ENCODE measurements around the gene FAM184B. TPM values are rescaled to one million over a fixed set of nuclear protein-coding genes. Genes with fewer than 3 reads are reported as not detected.

FAM184B gene
- total RNA-seq, 1 experiment from 2014 or later, result 0.47 TPM

DNA sequence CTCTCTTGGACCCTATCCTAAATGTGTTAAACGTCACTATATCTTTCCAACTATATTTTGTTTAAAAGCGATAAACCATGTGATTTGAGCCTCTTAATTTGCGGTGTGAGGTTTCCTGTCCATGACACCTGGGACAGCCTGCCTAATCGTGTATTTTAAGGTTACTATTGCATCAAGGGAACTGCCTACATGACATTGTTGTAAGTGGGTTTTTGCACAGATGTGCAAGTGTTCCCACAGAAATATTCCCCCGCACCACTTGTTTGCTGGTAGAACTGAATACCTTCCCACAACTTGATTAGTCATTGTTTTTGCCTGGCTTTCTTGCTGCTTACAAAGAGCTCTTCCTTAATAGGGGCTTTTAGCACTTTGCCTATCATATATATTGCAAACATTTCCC lies 5.1 kb upstream of the FAM184B start:
- Histone ChIP-seq H3K4me3 (ENCODE audit: low read length) (no peak overlapping the region), H4K20me1 (ENCODE audit: low read length) (no peaks in the 10 kb centered on the region), H3K79me2 (ENCODE audit: low read length) (no peaks in the 10 kb centered on the region), H3K4me1 (ENCODE audit: insufficient read depth, low read length) (peaks cover 31% of the 10 kb centered on the region), H2AFZ (ENCODE audit: low read length) (no peak overlapping the region), H3K9ac (ENCODE audit: low read length) (no peak overlapping the region), H3K36me3 (ENCODE audit: low read depth, low read length) (no peaks in the 10 kb centered on the region), H3K9me3 (ENCODE audit: low read length) (no peaks in the 10 kb centered on the region), H3K27ac (ENCODE audit: low read length) (peak overlapping the region; percentile 44; the same call in 1 of the 2 replicates), H3K4me2 (ENCODE audit: low read length) (peak overlapping the region; percentile 41), H3K27me3 (ENCODE audit: low read length) (no peaks in the 10 kb centered on the region), H3K9me2 (replicated peaks; ENCODE audit: low read length) (no peaks in the 10 kb centered on the region), H3F3A (ENCODE audit: low read length, unreplicated experiment) (no peaks in the 10 kb centered on the region)
- TF ChIP-seq, protein P1, sequence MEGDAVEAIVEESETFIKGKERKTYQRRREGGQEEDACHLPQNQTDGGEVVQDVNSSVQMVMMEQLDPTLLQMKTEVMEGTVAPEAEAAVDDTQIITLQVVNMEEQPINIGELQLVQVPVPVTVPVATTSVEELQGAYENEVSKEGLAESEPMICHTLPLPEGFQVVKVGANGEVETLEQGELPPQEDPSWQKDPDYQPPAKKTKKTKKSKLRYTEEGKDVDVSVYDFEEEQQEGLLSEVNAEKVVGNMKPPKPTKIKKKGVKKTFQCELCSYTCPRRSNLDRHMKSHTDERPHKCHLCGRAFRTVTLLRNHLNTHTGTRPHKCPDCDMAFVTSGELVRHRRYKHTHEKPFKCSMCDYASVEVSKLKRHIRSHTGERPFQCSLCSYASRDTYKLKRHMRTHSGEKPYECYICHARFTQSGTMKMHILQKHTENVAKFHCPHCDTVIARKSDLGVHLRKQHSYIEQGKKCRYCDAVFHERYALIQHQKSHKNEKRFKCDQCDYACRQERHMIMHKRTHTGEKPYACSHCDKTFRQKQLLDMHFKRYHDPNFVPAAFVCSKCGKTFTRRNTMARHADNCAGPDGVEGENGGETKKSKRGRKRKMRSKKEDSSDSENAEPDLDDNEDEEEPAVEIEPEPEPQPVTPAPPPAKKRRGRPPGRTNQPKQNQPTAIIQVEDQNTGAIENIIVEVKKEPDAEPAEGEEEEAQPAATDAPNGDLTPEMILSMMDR (conservative IDR thresholded peaks at IDR 0.05; ENCODE audit: low read depth, low read length), result no peak
- TF ChIP-seq EZH2 (IDR thresholded peaks at IDR 0.05; ENCODE audit: low read length, unreplicated experiment) (no peak), EZH2phosphoT487 (IDR thresholded peaks at IDR 0.05; ENCODE audit: borderline replicate concordance, low read length) (no peak)
- intact Hi-C loops (cut with micrococcal nuclease), result no loop called here
- ATAC-seq (no peak), DNase-seq (peak; percentile 23)
- POLR2A ChIA-PET (ENCODE audit: unreplicated experiment), result no interaction called here
- CTCF ChIA-PET, result interaction anchor here (0.5 kb wide), 1 partner anchor 177 kb away, joined by 3 read pairs; no protein-coding TSS in a partner anchor
- no TSS peak for BruUV-seq (replicated peaks)

- H3K9me2 ChIP-seq (replicated peaks; ENCODE audit: low read length), result no peaks in the 10 kb centered on the region
- ChIA-PET CTCF (interaction anchor here (0.5 kb wide), 1 partner anchor 176 kb away, joined by 3 read pairs; no protein-coding TSS in a partner anchor), POLR2A (ENCODE audit: unreplicated experiment) (no interaction called here)
- BruUV-seq (replicated peaks), result no TSS peak
- no peaks in the 10 kb centered on the region for H4K20me1 ChIP-seq (ENCODE audit: low read length)
- ATAC-seq (no peak), DNase-seq (no peak)
- no peak overlapping the region for H3K27ac ChIP-seq (ENCODE audit: low read length)
- no peak overlapping the region for H3K4me3 ChIP-seq (ENCODE audit: low read length)
- H3F3A ChIP-seq (ENCODE audit: low read length, unreplicated experiment), result no peaks in the 10 kb centered on the region
- H3K36me3 ChIP-seq (ENCODE audit: low read depth, low read length), result no peaks in the 10 kb centered on the region
- H3K9me3 ChIP-seq (ENCODE audit: low read length), result no peaks in the 10 kb centered on the region
- no peak overlapping the region for H3K4me2 ChIP-seq (ENCODE audit: low read length)
- H3K9ac ChIP-seq (ENCODE audit: low read length), result no peak overlapping the region
- H2AFZ ChIP-seq (ENCODE audit: low read length), result no peak overlapping the region
- H3K27me3 ChIP-seq (ENCODE audit: low read length), result no peaks in the 10 kb centered on the region
- H3K4me1 ChIP-seq (ENCODE audit: insufficient read depth, low read length), result peaks cover 33% of the 10 kb centered on the region
- intact Hi-C loops (cut with micrococcal nuclease), result no loop called here
- no peak for TF ChIP-seq EZH2 (IDR thresholded peaks at IDR 0.05; ENCODE audit: low read length, unreplicated experiment)
- no peak for TF ChIP-seq EZH2phosphoT487 (IDR thresholded peaks at IDR 0.05; ENCODE audit: borderline replicate concordance, low read length)
- TF ChIP-seq, protein P1 (conservative IDR thresholded peaks at IDR 0.05; ENCODE audit: low read depth, low read length), result peak; percentile 35
- no peaks in the 10 kb centered on the region for H3K79me2 ChIP-seq (ENCODE audit: low read length)
Measured at GRCh38 chr4:17785858-17786257, 4.4 kb upstream of the FAM184B start.

GRCh38 chr4:17780501-17781299 lies 721 bp downstream of the FAM184B start:
- ATAC-seq, result peak; percentile 64
- H3K79me2 ChIP-seq (ENCODE audit: low read length), result no peaks in the 10 kb centered on the region
- H3K9ac ChIP-seq (ENCODE audit: low read length), result peak overlapping the region; percentile 32; the same call in 1 of the 2 replicates
- no peaks in the 10 kb centered on the region for H3K9me3 ChIP-seq (ENCODE audit: low read length)
- no peaks in the 10 kb centered on the region for H3F3A ChIP-seq (ENCODE audit: low read length, unreplicated experiment)
- TF ChIP-seq EZH2 (IDR thresholded peaks at IDR 0.05; ENCODE audit: low read length, unreplicated experiment), result no peak
- no peak for TF ChIP-seq EZH2phosphoT487 (IDR thresholded peaks at IDR 0.05; ENCODE audit: borderline replicate concordance, low read length)
- TF ChIP-seq, protein P1 (conservative IDR thresholded peaks at IDR 0.05; ENCODE audit: low read depth, low read length), result no peak
- no peaks in the 10 kb centered on the region for H4K20me1 ChIP-seq (ENCODE audit: low read length)
- POLR2A ChIA-PET (ENCODE audit: unreplicated experiment), result no interaction called here
- CTCF ChIA-PET, result no interaction called here
- no peaks in the 10 kb centered on the region for H3K36me3 ChIP-seq (ENCODE audit: low read depth, low read length)
- BruUV-seq (replicated peaks), result no TSS peak
- peak overlapping the region; percentile 67 for H3K4me3 ChIP-seq (ENCODE audit: low read length)
- no peaks in the 10 kb centered on the region for H3K27me3 ChIP-seq (ENCODE audit: low read length)
- peak; percentile 56 for DNase-seq
- no peak overlapping the region; the same call in 1 of the 2 replicates for H3K27ac ChIP-seq (ENCODE audit: low read length)
- intact Hi-C loops (cut with micrococcal nuclease), result no loop called here
- H3K4me2 ChIP-seq (ENCODE audit: low read length), result peak overlapping the region; percentile 85
- no peaks in the 10 kb centered on the region for H3K9me2 ChIP-seq (replicated peaks; ENCODE audit: low read length)
- peaks cover 9% of the 10 kb centered on the region for H3K4me1 ChIP-seq (ENCODE audit: insufficient read depth, low read length)
- peak overlapping the region; percentile 86 for H2AFZ ChIP-seq (ENCODE audit: low read length)
